NCI-H2081 treated with DMSO at 0.1 percent for 48 hours (cell line): ENCODE measurements around the gene NAGS.
"Not testable (repeated sequence)": the region's sequence is repeated elsewhere in the genome, so short reads cannot be mapped to it uniquely, and the experiment has no call there.

Experiments
- DNase-seq: peaks from one replicate; lab custom pipeline; 2025; lab: John Stamatoyannopoulos, UW

The NAGS gene

DNA sequence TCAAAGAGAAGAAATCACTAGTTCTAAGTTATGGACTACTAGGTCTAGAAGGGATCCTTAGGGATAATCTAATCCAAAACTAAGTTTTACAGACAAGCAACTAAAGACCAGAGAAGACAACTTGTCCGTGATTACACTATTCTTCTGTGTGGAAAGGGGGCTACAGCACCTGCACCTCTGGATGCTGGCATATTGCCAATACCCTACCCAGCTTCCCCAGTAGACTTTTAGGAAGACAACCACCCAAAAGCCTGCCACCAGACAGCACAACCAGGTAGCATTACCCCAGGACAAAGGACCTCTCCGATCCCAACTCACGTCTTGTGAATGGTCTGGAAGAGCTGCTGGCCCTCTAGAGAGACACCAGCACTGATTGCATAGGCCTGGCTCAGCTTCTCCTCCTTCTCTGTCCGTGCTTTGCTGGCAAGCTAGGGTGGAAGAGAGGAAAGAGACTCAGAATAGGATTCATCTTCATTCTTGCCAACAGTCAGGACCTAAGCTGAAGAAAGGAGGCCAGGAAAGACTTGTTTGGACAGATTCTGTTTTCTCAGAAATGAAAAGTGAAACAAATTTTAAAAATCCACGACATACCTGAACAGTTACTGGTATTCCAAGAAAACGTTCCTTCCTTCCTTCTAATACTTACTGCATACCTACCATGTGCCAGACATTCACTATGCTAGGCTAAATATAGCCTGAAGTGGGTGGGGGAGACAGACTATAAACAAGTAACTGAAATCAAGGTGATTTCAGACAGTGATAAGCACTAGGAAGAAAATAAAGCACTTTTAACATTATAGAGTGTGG, 35.6 kb downstream of the NAGS start:
- DNase-seq = no peak

- DNase-seq = no peak
Observed at GRCh38 chr17:44043272-44043696, 38.9 kb downstream of the NAGS start.

DNA sequence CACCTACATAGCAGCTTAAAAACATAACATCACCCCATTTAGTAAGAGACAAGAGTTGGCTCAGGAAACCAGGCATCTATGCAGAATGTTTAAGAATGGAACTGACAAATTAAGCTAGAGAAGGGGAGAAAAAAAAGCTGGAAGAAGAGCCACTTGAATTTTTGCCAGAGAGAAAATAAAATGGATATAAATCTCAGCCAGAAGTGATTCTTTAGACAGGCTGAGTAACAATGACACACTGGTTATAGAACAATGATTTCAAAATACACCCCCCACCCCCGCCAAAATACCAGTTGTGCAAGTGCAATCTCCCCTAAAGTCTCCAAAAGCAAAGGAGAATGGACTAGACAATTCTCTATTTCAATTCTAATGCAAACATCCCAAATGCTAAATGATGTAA, 39.6 kb downstream of the NAGS start:
- DNase-seq = no peak

DNA sequence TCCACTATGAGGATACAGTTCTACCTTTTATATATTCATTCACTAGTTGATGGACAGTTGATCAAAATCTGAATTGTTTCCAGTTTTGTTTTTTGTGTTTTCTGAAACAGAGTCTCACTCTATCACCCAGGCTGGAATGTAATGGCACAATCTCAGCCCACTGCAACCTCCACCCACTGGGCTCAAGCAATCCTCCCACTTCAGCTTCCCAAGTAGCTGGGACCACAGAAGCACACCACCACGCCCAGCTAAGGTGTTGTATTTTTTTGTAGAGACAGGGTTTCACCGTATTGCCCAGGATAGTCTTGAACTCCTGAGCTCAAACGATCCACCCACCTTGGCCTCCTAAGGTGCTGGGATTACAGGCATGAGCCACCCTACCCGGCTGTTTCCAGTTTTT, 41.1 kb downstream of the NAGS start:
- no peak for DNase-seq

- DNase-seq = not testable (repeated sequence)
Observed at GRCh38 chr17:44046893-44047292, 42.5 kb downstream of the NAGS start.

DNA sequence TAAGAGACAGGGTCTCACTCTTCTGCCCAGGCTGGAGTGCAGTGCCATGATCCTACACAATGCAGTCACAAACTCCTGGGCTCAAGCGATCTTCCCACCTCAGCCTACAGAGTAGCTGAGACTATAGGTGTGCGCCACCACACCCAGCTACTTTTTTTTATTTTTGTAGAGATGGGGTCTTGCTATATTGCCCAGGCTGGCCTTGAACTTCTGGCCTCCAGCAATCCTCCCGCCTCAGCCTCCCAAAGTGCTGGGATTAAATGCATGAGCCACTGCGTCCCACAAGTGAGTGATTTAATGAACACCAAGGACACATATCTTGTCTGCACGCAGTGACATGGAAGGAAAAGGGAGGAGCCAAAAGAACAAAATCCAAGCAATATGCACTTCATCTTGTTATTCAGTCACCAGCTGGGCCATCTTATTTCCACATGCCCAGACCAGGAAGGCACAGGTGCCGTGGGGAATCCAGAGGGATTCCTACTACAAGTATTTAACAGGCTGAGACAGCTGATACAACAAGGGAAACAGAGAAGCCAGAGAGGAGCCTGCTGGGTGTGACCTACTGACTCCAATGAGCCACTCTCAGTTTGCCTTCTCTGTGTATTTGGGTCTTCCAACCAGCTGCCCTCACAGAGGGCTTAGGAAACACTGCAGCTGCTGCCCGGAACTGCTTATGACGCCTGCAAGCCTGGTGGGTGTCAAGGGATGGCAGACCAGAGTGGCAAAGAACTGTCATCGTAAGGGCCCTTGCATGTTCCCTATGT, 45.1 kb downstream of the NAGS start:
- no peak for DNase-seq

DNA sequence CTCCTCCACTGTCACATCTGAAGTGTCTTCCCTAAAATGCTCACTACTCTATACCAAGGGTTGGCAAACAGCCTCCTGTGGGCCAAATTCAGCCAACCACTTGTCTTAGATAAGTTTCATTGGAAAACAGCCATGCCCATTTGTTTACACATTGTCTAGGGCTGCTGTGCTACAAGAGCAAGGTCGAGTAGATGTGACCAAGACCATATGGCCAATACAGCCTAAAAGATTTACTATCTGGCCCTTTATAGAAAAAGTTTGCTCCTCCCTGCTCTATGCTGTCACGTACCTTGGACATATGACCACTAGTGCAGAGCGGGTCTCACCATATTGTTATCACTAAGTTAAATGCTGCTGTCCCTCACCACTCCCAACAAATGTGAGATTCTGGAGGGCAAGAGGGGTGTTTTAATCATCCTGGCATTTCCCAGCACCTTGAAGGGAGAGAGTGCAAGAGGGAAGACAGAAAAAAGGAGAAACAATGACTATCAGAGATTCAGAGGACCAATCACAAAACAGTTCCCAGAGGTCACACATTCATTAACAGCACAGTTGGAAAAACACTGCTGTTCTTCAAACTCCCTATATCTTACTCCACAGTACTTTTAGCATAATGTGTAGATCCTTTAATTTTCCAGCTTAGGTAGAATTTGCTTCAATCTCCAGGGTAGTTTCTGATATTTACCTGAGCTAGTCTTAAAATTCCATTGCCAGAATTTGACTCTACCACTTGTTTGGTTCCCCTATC, 48.9 kb downstream of the NAGS start:
- no peak for DNase-seq
